Smooth muscle cell (in vitro differentiated cells): ENCODE measurements around the gene GSK3A. TPM values are rescaled to one million over a fixed set of nuclear protein-coding genes. Genes with fewer than 3 reads are reported as not detected.

Source experiments
- DNase-seq: peaks from one replicate; lab custom pipeline; 2025; ENCODE audit not compliant: unreplicated experiment; lab: John Stamatoyannopoulos, UW
- H2AFZ ChIP-seq: fragments of 200-600 bp; sonication (generic); 2 replicates; pipeline ENCODE4 v1.6.0; 2016; ENCODE audit warnings: antibody characterized with exemption, low read depth, mild to moderate bottlenecking
- H3F3A ChIP-seq: fragments of 200-600 bp; sonication (generic); 2 replicates; pipeline ENCODE4 v1.6.0; 2017; ENCODE audit warnings: antibody characterized with exemption, low read depth
- H3K27ac ChIP-seq: fragments of 200-600 bp; sonication (generic); 2 replicates; pipeline ENCODE4 v1.5.1; 2016; ENCODE audit warnings: low read depth, mild to moderate bottlenecking
- H3K27me3 ChIP-seq: fragments of 200-600 bp; sonication (generic); 2 replicates; pipeline ENCODE4 v1.6.1; 2016; ENCODE audit warnings: low read depth, mild to moderate bottlenecking
- H3K36me3 ChIP-seq: fragments of 200-600 bp; sonication (generic); 2 replicates; pipeline ENCODE4 v1.5.1; 2016; ENCODE audit warnings: low read depth
- H3K4me1 ChIP-seq: fragments of 200-600 bp; sonication (generic); 2 replicates; pipeline ENCODE4 v1.5.1; 2016; ENCODE audit warnings: low read depth
- H3K4me2 ChIP-seq: fragments of 200-600 bp; sonication (generic); 2 replicates; pipeline ENCODE4 v1.6.0; 2016; ENCODE audit warnings: mild to moderate bottlenecking
- H3K4me3 ChIP-seq: fragments of 200-600 bp; sonication (generic); 2 replicates; pipeline ENCODE4 v1.5.1; 2016; ENCODE audit warnings: mild to moderate bottlenecking
- H3K79me2 ChIP-seq: fragments of 200-600 bp; sonication (generic); 2 replicates; pipeline ENCODE4 v1.6.0; 2016; ENCODE audit warnings: low read depth, mild to moderate bottlenecking
- H3K9ac ChIP-seq: fragments of 200-600 bp; sonication (generic); 2 replicates; pipeline ENCODE4 v1.6.0; 2016; ENCODE audit warnings: low read depth
- H3K9me3 ChIP-seq: fragments of 200-600 bp; sonication (generic); replicated peaks from 2 replicates; pipeline ENCODE4 v1.5.1; 2016; ENCODE audit warnings: low read depth
- H4K20me1 ChIP-seq: fragments of 200-600 bp; sonication (generic); 2 replicates; pipeline ENCODE4 v1.6.0; 2016; ENCODE audit warnings: low read depth
- CTCF ChIP-seq: fragments of 200-600 bp; sonication (generic); IDR thresholded peaks from 2 replicates; pipeline ENCODE4 v1.5.1; 2017; ENCODE audit warnings: borderline replicate concordance, mild to moderate bottlenecking, antibody characterized with exemption; ENCODE audit not compliant: insufficient read depth, poor library complexity, severe bottlenecking
- WGBS: methylation state at CpG from one replicate; pipeline ENCODE4 v1.1.7; 2016; ENCODE audit warnings: low lambda C conversion rate; 5-methylcytosine and 5-hydroxymethylcytosine counted together
- polyA plus RNA-seq: library from polyadenylated mRNA; unstranded; fragments of >200 nt; fragmentation: Nextera tagmentation; extraction: Ambion mirVana; gene quantifications from 2 replicates; pipeline ENCODE4 v1.2.1, GENCODE V29; 2016
- total RNA-seq: library from RNA; depleted of rRNA; stranded (reverse); fragments of >200 nt; gene quantifications from 2 replicates; pipeline ENCODE4 v1.2.3, GENCODE V29; 2014

Gene GSK3A
- total and polyA plus RNA-seq, 2 experiments from 2014 or later, result 27.4 to 39.0 TPM

GRCh38 chr19:42206871-42207755 is 35.3 kb downstream of the GSK3A start:
- H3K9ac ChIP-seq, result peak overlapping the region; percentile 51
- no peak overlapping the region for H3K4me3 ChIP-seq
- peaks cover 25% of the 10 kb centered on the region for H4K20me1 ChIP-seq
- DNase-seq, result no peak
- H3K79me2 ChIP-seq, result peaks cover 2% of the 10 kb centered on the region
- peak overlapping the region; percentile 61 for H3K4me2 ChIP-seq
- WGBS, result 63% methylated on average over 14 of the region's 14 CpGs
- no peaks in the 10 kb centered on the region for H3F3A ChIP-seq
- H3K4me1 ChIP-seq, result no peaks in the 10 kb centered on the region
- no peaks in the 10 kb centered on the region for H3K9me3 ChIP-seq
- no peak for TF ChIP-seq CTCF
- H3K36me3 ChIP-seq, result no peaks in the 10 kb centered on the region
- H3K27me3 ChIP-seq, result no peaks in the 10 kb centered on the region
- H3K27ac ChIP-seq, result peak overlapping the region; percentile 86
- H2AFZ ChIP-seq, result no peak overlapping the region

GRCh38 chr19:42204664-42205063 is 37.7 kb downstream of the GSK3A start:
- no peak overlapping the region for H3K4me2 ChIP-seq
- no peak for TF ChIP-seq CTCF
- H3K27ac ChIP-seq, result no peak overlapping the region
- peaks cover 43% of the 10 kb centered on the region for H4K20me1 ChIP-seq
- H2AFZ ChIP-seq, result no peak overlapping the region
- H3K79me2 ChIP-seq, result no peaks in the 10 kb centered on the region
- 95% methylated on average over 6 of the region's 6 CpGs for WGBS
- DNase-seq, result no peak
- H3K4me1 ChIP-seq, result no peaks in the 10 kb centered on the region
- H3K27me3 ChIP-seq, result no peaks in the 10 kb centered on the region
- no peak overlapping the region for H3K4me3 ChIP-seq
- no peaks in the 10 kb centered on the region for H3F3A ChIP-seq
- H3K9ac ChIP-seq, result no peak overlapping the region
- no peaks in the 10 kb centered on the region for H3K36me3 ChIP-seq
- no peaks in the 10 kb centered on the region for H3K9me3 ChIP-seq

- H3K4me1 ChIP-seq, result no peaks in the 10 kb centered on the region
- WGBS, result 94% methylated on average over 2 of the region's 2 CpGs
- H3K9me3 ChIP-seq, result no peaks in the 10 kb centered on the region
- no peaks in the 10 kb centered on the region for H3K36me3 ChIP-seq
- H3K27me3 ChIP-seq, result no peaks in the 10 kb centered on the region
- H3K79me2 ChIP-seq, result no peaks in the 10 kb centered on the region
- no peak overlapping the region for H2AFZ ChIP-seq
- H4K20me1 ChIP-seq, result peaks cover 43% of the 10 kb centered on the region
- no peak overlapping the region for H3K4me3 ChIP-seq
- no peak overlapping the region for H3K9ac ChIP-seq
- no peak overlapping the region for H3K4me2 ChIP-seq
- no peak overlapping the region for H3K27ac ChIP-seq
- H3F3A ChIP-seq, result no peaks in the 10 kb centered on the region
- DNase-seq, result no peak
- TF ChIP-seq CTCF, result no peak
Measured at GRCh38 chr19:42203700-42204099, 38.7 kb downstream of the GSK3A start.
